Measurements from ENCODE around the gene RUNX2. TPM values are rescaled to one million over a fixed set of nuclear protein-coding genes. Genes with fewer than 3 reads are reported as not detected.

The RUNX2 gene
- total and polyA plus RNA-seq, 4 donors: 0.09 to 1.5 (median 0.75) TPM

DNA sequence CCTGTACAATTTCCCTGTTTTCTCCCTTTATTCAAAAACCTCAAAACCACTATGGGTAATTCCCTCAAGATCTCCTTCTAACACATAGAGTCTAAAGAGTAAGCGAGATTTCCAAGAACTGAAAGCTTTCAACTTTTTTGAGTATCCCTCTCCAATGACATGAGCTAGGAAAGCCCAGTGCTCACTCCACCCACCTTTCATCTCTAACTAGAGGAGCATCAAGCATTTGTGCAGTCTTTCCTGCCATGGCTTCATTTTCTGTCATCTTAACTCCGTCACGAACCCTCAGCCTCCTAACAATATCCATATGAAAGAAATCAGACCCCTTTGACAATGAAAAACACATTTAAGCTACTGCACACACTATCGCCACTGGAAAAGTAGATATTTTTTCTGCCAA lies 141.5 kb downstream of the RUNX2 start:
- no peaks in the 10 kb centered on the region for H3K4me1 ChIP-seq (ENCODE audit: control insufficient read depth in 4 of 4, insufficient read depth in 4 of 4, low read length in 3 of 4)
- no peaks in the 10 kb centered on the region for H3K9me3 ChIP-seq (ENCODE audit: control insufficient read depth in 4 of 4, low read length in 3 of 4)
- H3K36me3 ChIP-seq (ENCODE audit: control insufficient read depth in 4 of 4, insufficient read depth in 3 of 4, low read depth in 1 of 4, low read length in 3 of 4): no peaks in the 10 kb centered on the region
- H3K27ac ChIP-seq (ENCODE audit: low read depth in 1 of 2, low read length in 2 of 2): no peak overlapping the region
- TF ChIP-seq JUND (IDR thresholded peaks at IDR 0.05) (no peak), TAF1 (conservative IDR thresholded peaks at IDR 0.05) (no peak), YY1 (IDR thresholded peaks at IDR 0.05) (no peak)
- H3K9ac ChIP-seq (ENCODE audit: low read depth in 1 of 2, low read length in 2 of 2): no peak overlapping the region
- no peaks in the 10 kb centered on the region for H3K27me3 ChIP-seq (ENCODE audit: control insufficient read depth in 4 of 4, insufficient read depth in 4 of 4, low read length in 3 of 4)
- no peak overlapping the region for H3K4me3 ChIP-seq (ENCODE audit: low read depth in 1 of 3, low read length in 3 of 3)
- WGBS: 92% methylated on average over 4 of the region's 4 CpGs
- no peak for DNase-seq (ENCODE audit: low spot score)

DNA sequence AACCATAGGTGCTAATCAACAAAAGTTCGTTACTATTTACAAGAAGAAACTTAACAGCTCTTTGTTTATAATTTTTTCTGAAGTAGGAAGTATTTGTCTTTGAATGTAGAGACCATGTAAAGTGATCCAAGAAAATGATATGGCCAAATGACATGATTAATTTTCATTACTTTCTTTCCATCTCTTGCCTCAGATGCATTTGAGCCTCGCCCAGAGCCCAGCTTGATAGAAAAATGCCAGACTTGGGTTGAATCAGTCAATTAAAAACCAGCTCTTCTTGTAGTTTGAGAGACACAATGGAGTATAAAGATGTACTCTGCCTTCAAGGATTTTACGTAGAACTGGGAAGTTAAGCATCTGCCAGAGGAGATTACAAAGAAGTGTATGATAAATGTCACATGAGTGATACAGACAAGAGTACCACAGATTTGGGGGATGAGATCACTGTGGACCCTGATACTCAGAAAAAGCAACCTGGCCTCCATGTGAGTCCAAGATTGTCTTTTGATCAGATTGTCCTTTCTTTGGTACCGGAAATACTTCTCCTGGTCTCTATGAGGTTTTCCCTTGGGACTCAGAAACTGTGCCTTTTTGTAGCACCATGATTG lies 142.1 kb downstream of the RUNX2 start:
- Histone ChIP-seq H3K4me3 (ENCODE audit: low read depth in 1 of 3, low read length in 3 of 3) (no peak overlapping the region), H3K9me3 (ENCODE audit: control insufficient read depth in 4 of 4, low read length in 3 of 4) (no peaks in the 10 kb centered on the region), H3K27me3 (ENCODE audit: control insufficient read depth in 4 of 4, insufficient read depth in 4 of 4, low read length in 3 of 4) (no peaks in the 10 kb centered on the region), H3K9ac (ENCODE audit: low read depth in 1 of 2, low read length in 2 of 2) (no peak overlapping the region), H3K27ac (ENCODE audit: low read depth in 1 of 2, low read length in 2 of 2) (no peak overlapping the region), H3K4me1 (ENCODE audit: control insufficient read depth in 4 of 4, insufficient read depth in 4 of 4, low read length in 3 of 4) (no peaks in the 10 kb centered on the region), H3K36me3 (ENCODE audit: control insufficient read depth in 4 of 4, insufficient read depth in 3 of 4, low read depth in 1 of 4, low read length in 3 of 4) (no peaks in the 10 kb centered on the region)
- TF ChIP-seq, protein P1, sequence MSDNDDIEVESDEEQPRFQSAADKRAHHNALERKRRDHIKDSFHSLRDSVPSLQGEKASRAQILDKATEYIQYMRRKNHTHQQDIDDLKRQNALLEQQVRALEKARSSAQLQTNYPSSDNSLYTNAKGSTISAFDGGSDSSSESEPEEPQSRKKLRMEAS (IDR thresholded peaks at IDR 0.05): no peak
- TF ChIP-seq FOXA1 (IDR thresholded peaks at IDR 0.05): no peak
- TF ChIP-seq TAF1 (conservative IDR thresholded peaks at IDR 0.05): no peak
- no peak for TF ChIP-seq FOXA2 (IDR thresholded peaks at IDR 0.05)
- no peak for TF ChIP-seq GABPA (IDR thresholded peaks at IDR 0.05 in 1 of 2, conservative IDR thresholded peaks at IDR 0.05 in 1 of 2)
- TF ChIP-seq RXRA (IDR thresholded peaks at IDR 0.05): no peak
- TF ChIP-seq SP1 (IDR thresholded peaks at IDR 0.05): no peak
- TF ChIP-seq HNF4A (conservative IDR thresholded peaks at IDR 0.05): no peak
- TF ChIP-seq, protein P2, sequence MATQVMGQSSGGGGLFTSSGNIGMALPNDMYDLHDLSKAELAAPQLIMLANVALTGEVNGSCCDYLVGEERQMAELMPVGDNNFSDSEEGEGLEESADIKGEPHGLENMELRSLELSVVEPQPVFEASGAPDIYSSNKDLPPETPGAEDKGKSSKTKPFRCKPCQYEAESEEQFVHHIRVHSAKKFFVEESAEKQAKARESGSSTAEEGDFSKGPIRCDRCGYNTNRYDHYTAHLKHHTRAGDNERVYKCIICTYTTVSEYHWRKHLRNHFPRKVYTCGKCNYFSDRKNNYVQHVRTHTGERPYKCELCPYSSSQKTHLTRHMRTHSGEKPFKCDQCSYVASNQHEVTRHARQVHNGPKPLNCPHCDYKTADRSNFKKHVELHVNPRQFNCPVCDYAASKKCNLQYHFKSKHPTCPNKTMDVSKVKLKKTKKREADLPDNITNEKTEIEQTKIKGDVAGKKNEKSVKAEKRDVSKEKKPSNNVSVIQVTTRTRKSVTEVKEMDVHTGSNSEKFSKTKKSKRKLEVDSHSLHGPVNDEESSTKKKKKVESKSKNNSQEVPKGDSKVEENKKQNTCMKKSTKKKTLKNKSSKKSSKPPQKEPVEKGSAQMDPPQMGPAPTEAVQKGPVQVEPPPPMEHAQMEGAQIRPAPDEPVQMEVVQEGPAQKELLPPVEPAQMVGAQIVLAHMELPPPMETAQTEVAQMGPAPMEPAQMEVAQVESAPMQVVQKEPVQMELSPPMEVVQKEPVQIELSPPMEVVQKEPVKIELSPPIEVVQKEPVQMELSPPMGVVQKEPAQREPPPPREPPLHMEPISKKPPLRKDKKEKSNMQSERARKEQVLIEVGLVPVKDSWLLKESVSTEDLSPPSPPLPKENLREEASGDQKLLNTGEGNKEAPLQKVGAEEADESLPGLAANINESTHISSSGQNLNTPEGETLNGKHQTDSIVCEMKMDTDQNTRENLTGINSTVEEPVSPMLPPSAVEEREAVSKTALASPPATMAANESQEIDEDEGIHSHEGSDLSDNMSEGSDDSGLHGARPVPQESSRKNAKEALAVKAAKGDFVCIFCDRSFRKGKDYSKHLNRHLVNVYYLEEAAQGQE (IDR thresholded peaks at IDR 0.05): no peak
- TF ChIP-seq HNF4G (IDR thresholded peaks at IDR 0.05): no peak
- DNase-seq (ENCODE audit: low spot score): no peak
- WGBS: 93% methylated on average over 4 of the region's 4 CpGs

DNA sequence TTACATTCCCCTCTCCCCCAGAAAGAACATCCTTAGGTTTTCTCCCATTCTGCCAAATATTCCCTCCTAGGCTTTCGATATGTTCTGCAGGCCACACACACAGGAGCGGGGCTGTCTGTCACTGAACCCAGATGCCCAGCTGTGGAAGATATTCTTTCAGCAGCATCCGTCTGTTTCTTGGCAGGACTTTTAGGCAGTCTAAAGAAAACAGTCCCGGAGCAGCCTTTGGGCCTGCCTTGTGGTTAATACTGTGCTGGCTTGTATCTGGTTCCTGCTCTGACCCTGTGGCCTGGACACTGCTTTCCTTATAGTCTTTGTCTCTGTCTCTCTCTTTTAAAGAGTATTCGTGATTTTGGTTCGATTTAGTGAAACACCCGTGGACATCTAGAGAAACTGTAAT lies 144.3 kb downstream of the RUNX2 start:
- no peak overlapping the region for H3K27ac ChIP-seq (ENCODE audit: low read depth in 1 of 2, low read length in 2 of 2)

More for the DNA sequence above, 144.3 kb downstream of the RUNX2 start:
- no peaks in the 10 kb centered on the region for H3K9me3 ChIP-seq (ENCODE audit: control insufficient read depth in 4 of 4, low read length in 3 of 4)
- H3K9ac ChIP-seq (ENCODE audit: low read depth in 1 of 2, low read length in 2 of 2): no peak overlapping the region
- WGBS: 84% methylated on average over 7 of the region's 7 CpGs
- no peak overlapping the region for H3K4me3 ChIP-seq (ENCODE audit: low read depth in 1 of 3, low read length in 3 of 3)
- H3K4me1 ChIP-seq (ENCODE audit: control insufficient read depth in 4 of 4, insufficient read depth in 4 of 4, low read length in 3 of 4): no peaks in the 10 kb centered on the region
- no peak for DNase-seq (ENCODE audit: low spot score)
- no peak for TF ChIP-seq HNF4G (IDR thresholded peaks at IDR 0.05)
- peak; percentile 56 for TF ChIP-seq NR2F2 (IDR thresholded peaks at IDR 0.05)
- peak in 1 of 2 donors; percentile 7 for TF ChIP-seq RAD21 (IDR thresholded peaks at IDR 0.05)
- TF ChIP-seq HNF4A (conservative IDR thresholded peaks at IDR 0.05): no peak
- no peak for TF ChIP-seq TAF1 (conservative IDR thresholded peaks at IDR 0.05)
- TF ChIP-seq, protein P3, sequence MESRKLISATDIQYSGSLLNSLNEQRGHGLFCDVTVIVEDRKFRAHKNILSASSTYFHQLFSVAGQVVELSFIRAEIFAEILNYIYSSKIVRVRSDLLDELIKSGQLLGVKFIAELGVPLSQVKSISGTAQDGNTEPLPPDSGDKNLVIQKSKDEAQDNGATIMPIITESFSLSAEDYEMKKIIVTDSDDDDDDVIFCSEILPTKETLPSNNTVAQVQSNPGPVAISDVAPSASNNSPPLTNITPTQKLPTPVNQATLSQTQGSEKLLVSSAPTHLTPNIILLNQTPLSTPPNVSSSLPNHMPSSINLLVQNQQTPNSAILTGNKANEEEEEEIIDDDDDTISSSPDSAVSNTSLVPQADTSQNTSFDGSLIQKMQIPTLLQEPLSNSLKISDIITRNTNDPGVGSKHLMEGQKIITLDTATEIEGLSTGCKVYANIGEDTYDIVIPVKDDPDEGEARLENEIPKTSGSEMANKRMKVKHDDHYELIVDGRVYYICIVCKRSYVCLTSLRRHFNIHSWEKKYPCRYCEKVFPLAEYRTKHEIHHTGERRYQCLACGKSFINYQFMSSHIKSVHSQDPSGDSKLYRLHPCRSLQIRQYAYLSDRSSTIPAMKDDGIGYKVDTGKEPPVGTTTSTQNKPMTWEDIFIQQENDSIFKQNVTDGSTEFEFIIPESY (IDR thresholded peaks at IDR 0.05): no peak
- no peaks in the 10 kb centered on the region for H3K36me3 ChIP-seq (ENCODE audit: control insufficient read depth in 4 of 4, insufficient read depth in 3 of 4, low read depth in 1 of 4, low read length in 3 of 4)
- no peaks in the 10 kb centered on the region for H3K27me3 ChIP-seq (ENCODE audit: control insufficient read depth in 4 of 4, insufficient read depth in 4 of 4, low read length in 3 of 4)

Measured in liver (tissue), 9 donors.